Measurements from ENCODE around the gene BNIP5. TPM values are rescaled to one million over a fixed set of nuclear protein-coding genes. Genes with fewer than 3 reads are reported as not detected.

The BNIP5 gene
- total RNA-seq, 4 donors from 2014 or later: not detected

- peaks cover 0 to 17% (median 0%) of the 10 kb centered on the region in 3 donors for H3K4me1 ChIP-seq
- peaks cover 0 to 66% (median 0%) of the 10 kb centered on the region in 4 donors for H3K27me3 ChIP-seq
- intact Hi-C loops (cut with DNase I): no loop called here
- no peak for DNase-seq
- H3K36me3 ChIP-seq: no peaks in the 10 kb centered on the region
- TF ChIP-seq CTCF (IDR thresholded peaks at IDR 0.05) (no peak), POLR2A (IDR thresholded peaks at IDR 0.05) (no peak)
- no peak overlapping the region for H3K27ac ChIP-seq
- no peak overlapping the region for H3K4me3 ChIP-seq
- WGBS, 2 donors: 64 to 73% methylated on average over 8 of the region's 8 CpGs
- no peaks in the 10 kb centered on the region for H3K9me3 ChIP-seq
Observed at GRCh38 chr6:36333171-36333895, 3.4 kb downstream of the BNIP5 start.

GRCh38 chr6:36331381-36331780 lies 5.3 kb downstream of the BNIP5 start:
- peaks cover 0 to 61% (median 0%) of the 10 kb centered on the region in 4 donors for H3K27me3 ChIP-seq
- WGBS, 2 donors: 88 to 93% methylated on average over 6 of the region's 6 CpGs

GRCh38 chr6:36330366-36330765 lies 6.3 kb downstream of the BNIP5 start:
- DNase-seq: no peak
- no peak overlapping the region for H3K27ac ChIP-seq
- TF ChIP-seq CTCF (IDR thresholded peaks at IDR 0.05) (no peak), POLR2A (IDR thresholded peaks at IDR 0.05) (no peak)
- H3K27me3 ChIP-seq: peaks cover 0 to 51% (median 0%) of the 10 kb centered on the region in 4 donors
- no peaks in the 10 kb centered on the region for H3K36me3 ChIP-seq
- intact Hi-C loops (cut with DNase I): no loop called here
- H3K4me3 ChIP-seq: no peak overlapping the region
- no peaks in the 10 kb centered on the region for H3K9me3 ChIP-seq
- H3K4me1 ChIP-seq: peaks cover 0 to 14% (median 0%) of the 10 kb centered on the region in 3 donors
- 86 to 92% methylated on average over 3 to 8 of the region's 14 CpGs for WGBS, 2 donors

More at GRCh38 chr6:36331381-36331780, 5.3 kb downstream of the BNIP5 start:
- no peak for DNase-seq
- Histone ChIP-seq H3K27ac (no peak overlapping the region), H3K36me3 (no peaks in the 10 kb centered on the region), H3K4me1 (peaks cover 0 to 17% (median 0%) of the 10 kb centered on the region in 3 donors), H3K9me3 (no peaks in the 10 kb centered on the region), H3K4me3 (no peak overlapping the region)
- intact Hi-C loops (cut with DNase I): no loop called here
- TF ChIP-seq POLR2A (IDR thresholded peaks at IDR 0.05) (no peak), CTCF (IDR thresholded peaks at IDR 0.05) (no peak)

- no peaks in the 10 kb centered on the region for H3K36me3 ChIP-seq
- WGBS, 2 donors: 64 to 74% methylated on average over 12 of the region's 14 CpGs
- no peak overlapping the region for H3K27ac ChIP-seq
- no peaks in the 10 kb centered on the region for H3K9me3 ChIP-seq
- H3K4me3 ChIP-seq: no peak overlapping the region
- TF ChIP-seq CTCF (IDR thresholded peaks at IDR 0.05) (no peak), POLR2A (IDR thresholded peaks at IDR 0.05) (no peak)
- no peak for DNase-seq
- H3K27me3 ChIP-seq: peaks cover 0 to 46% (median 0%) of the 10 kb centered on the region in 4 donors
- intact Hi-C loops (cut with DNase I): no loop called here
- H3K4me1 ChIP-seq: peaks cover 0 to 9% (median 0%) of the 10 kb centered on the region in 3 donors
Observed at GRCh38 chr6:36329798-36330291, 6.8 kb downstream of the BNIP5 start.

- no peak for DNase-seq
- Histone ChIP-seq H3K4me3 (no peak overlapping the region), H3K36me3 (no peaks in the 10 kb centered on the region), H3K4me1 (no peaks in the 10 kb centered on the region), H3K9me3 (no peaks in the 10 kb centered on the region), H3K27ac (no peak overlapping the region), H3K27me3 (peaks cover 0 to 33% (median 0%) of the 10 kb centered on the region in 4 donors)
- TF ChIP-seq CTCF (IDR thresholded peaks at IDR 0.05) (no peak), POLR2A (IDR thresholded peaks at IDR 0.05) (no peak)
- 79 to 90% methylated on average over 6 to 7 of the region's 7 CpGs for WGBS, 2 donors
- intact Hi-C loops (cut with DNase I): no loop called here
Observed at GRCh38 chr6:36328600-36328999, 8.1 kb downstream of the BNIP5 start.

All from esophagus squamous epithelium (tissue), 5 donors.